Fibroblast of skin of back (primary cell): Measurements from ENCODE around the gene NUP58.

ENCODE experiments used
- DNase-seq: peaks from one replicate; pipeline ENCODE4 v3.0.0-alpha.2; 2013

The NUP58 gene

GRCh38 chr13:25378528-25378927 lies 77.1 kb downstream of the NUP58 start:
- DNase-seq = no peak

- no peak for DNase-seq
Observed at GRCh38 chr13:25379011-25379410, 77.6 kb downstream of the NUP58 start.

GRCh38 chr13:25380082-25380481 lies 78.7 kb downstream of the NUP58 start:
- DNase-seq = no peak

- no peak for DNase-seq
Observed at GRCh38 chr13:25380741-25381324, 79.4 kb downstream of the NUP58 start.

- no peak for DNase-seq
Observed at GRCh38 chr13:25384758-25385410, 83.5 kb downstream of the NUP58 start.

- no peak for DNase-seq
Observed at GRCh38 chr13:25391932-25392331, 90.5 kb downstream of the NUP58 start.
